GM12878 (cell line): Measurements from ENCODE around the gene CHIC2.

Experiments
- CREB1 ChIP-seq: IDR thresholded peaks from 2 replicates; pipeline ENCODE4 v1.6.1; 2012; ENCODE audit warnings: low read depth, mild to moderate bottlenecking, inconsistent platforms
- CTCF ChIP-seq, 3 experiments: IDR thresholded peaks in 2 of 3; conservative IDR thresholded peaks in 1 of 3; 2 replicates each; pipeline ENCODE4 v1.5.1; 2011; ENCODE audit warnings: low read depth in 3 of 3, low read length in 3 of 3, mild to moderate bottlenecking in 3 of 3, control low read depth in 2 of 3, moderate library complexity in 2 of 3, inconsistent platforms in 1 of 3, mixed read lengths in 1 of 3; ENCODE audit not compliant: control insufficient read depth in 2 of 3, insufficient read depth in 1 of 3; ENCODE audit errors: extremely low read depth in 1 of 3
- ELK1 ChIP-seq: IDR thresholded peaks from 2 replicates; pipeline ENCODE4 v1.6.1; 2012; ENCODE audit warnings: low read depth, low read length, improper control_type of control experiment
- EZH2 ChIP-seq: IDR thresholded peaks from 2 replicates; pipeline ENCODE4 v1.6.1; 2012; ENCODE audit warnings: low read depth, mild to moderate bottlenecking, control low read depth, inconsistent platforms, low read length, borderline replicate concordance; ENCODE audit not compliant: control insufficient read depth
- POLR2A ChIP-seq: IDR thresholded peaks from 2 replicates; pipeline ENCODE4 v1.6.1; 2011; ENCODE audit warnings: low read depth, mild to moderate bottlenecking, low read length
- SUZ12 ChIP-seq: fragments of 200-600 bp; sonication (generic); IDR thresholded peaks from one replicate; pipeline ENCODE4 v1.6.1; 2018; ENCODE audit warnings: antibody characterized with exemption, mild to moderate bottlenecking; ENCODE audit not compliant: unreplicated experiment

GRCh38 chr4:54017974-54018373, 46.4 kb downstream of the CHIC2 start:
- no peak for TF ChIP-seq CREB1
- no peak for TF ChIP-seq CTCF (IDR thresholded peaks at IDR 0.05 in 2 of 3, conservative IDR thresholded peaks at IDR 0.05 in 1 of 3; ENCODE audit: control insufficient read depth in 2 of 3, extremely low read depth in 1 of 3, insufficient read depth in 1 of 3, low read depth in 3 of 3, low read length in 3 of 3)
- no peak for TF ChIP-seq POLR2A
- TF ChIP-seq ELK1 = no peak
- no peak for TF ChIP-seq EZH2
- TF ChIP-seq SUZ12 = no peak
